ENCODE data around the gene SOX18. TPM values are rescaled to one million over a fixed set of nuclear protein-coding genes. Genes with fewer than 3 reads are reported as not detected.
A peak's percentile ranks its signal among the peaks of the same experiment; 100 is the strongest.

SOX18 gene
- total and polyA plus RNA-seq, 2 donors from 2014 or later: 36.5 to 56.7 TPM

- peaks cover 0 to 16% (median 0%) of the 10 kb centered on the region in 3 donors for H3K4me1 ChIP-seq (ENCODE audit: control insufficient read depth in 2 of 3, insufficient read depth in 2 of 3, low read depth in 1 of 3, low read length in 3 of 3)
- H3K27me3 ChIP-seq (ENCODE audit: control insufficient read depth, insufficient read depth, low read length): peaks cover 7% of the 10 kb centered on the region
- H3K9ac ChIP-seq (ENCODE audit: low read length in 3 of 3): no peak overlapping the region
Measured at GRCh38 chr20:64050261-64051032, 1.0 kb upstream of the SOX18 start.

GRCh38 chr20:64049878-64050260 lies 430 bp upstream of the SOX18 start:
- Histone ChIP-seq H3K27ac (ENCODE audit: low read depth in 2 of 2, low read length in 2 of 2) (peak overlapping the region; percentile 54 to 68), H3K4me3 (ENCODE audit: low read length in 3 of 3) (peak overlapping the region in 1 of 3 donors; percentile 46), H3K9me3 (ENCODE audit: control insufficient read depth in 2 of 3, insufficient read depth in 1 of 3, low read length in 3 of 3) (no peaks in the 10 kb centered on the region), H3K9ac (ENCODE audit: low read length in 3 of 3) (no peak overlapping the region), H3K4me1 (ENCODE audit: control insufficient read depth in 2 of 3, insufficient read depth in 2 of 3, low read depth in 1 of 3, low read length in 3 of 3) (peaks cover 0 to 14% (median 0%) of the 10 kb centered on the region in 3 donors), H3K36me3 (ENCODE audit: control insufficient read depth in 2 of 3, insufficient read depth in 3 of 3, low read length in 3 of 3) (no peaks in the 10 kb centered on the region), H3K27me3 (ENCODE audit: control insufficient read depth, insufficient read depth, low read length) (peaks cover 7% of the 10 kb centered on the region)
- DNase-seq: peak in 1 of 5 donors; percentile 79
- no peak for FAIRE-seq
- TF ChIP-seq CTCF (IDR thresholded peaks at IDR 0.05; ENCODE audit: borderline replicate concordance, extremely low read depth, insufficient read depth): no peak
- intact Hi-C loops (cut with DNase I): no loop called here

More at GRCh38 chr20:64050261-64051032, 1.0 kb upstream of the SOX18 start:
- Histone ChIP-seq H3K9me3 (ENCODE audit: control insufficient read depth in 2 of 3, insufficient read depth in 1 of 3, low read length in 3 of 3) (no peaks in the 10 kb centered on the region), H3K4me3 (ENCODE audit: low read length in 3 of 3) (peak overlapping the region in 1 of 3 donors; percentile 46), H3K27ac (ENCODE audit: low read depth in 2 of 2, low read length in 2 of 2) (peak overlapping the region; percentile 54 to 68), H3K36me3 (ENCODE audit: control insufficient read depth in 2 of 3, insufficient read depth in 3 of 3, low read length in 3 of 3) (no peaks in the 10 kb centered on the region)
- DNase-seq: peak in 1 of 5 donors; percentile 77
- TF ChIP-seq CTCF (IDR thresholded peaks at IDR 0.05; ENCODE audit: borderline replicate concordance, extremely low read depth, insufficient read depth): no peak
- no peak for FAIRE-seq
- intact Hi-C loops (cut with DNase I): no loop called here

- no peak for FAIRE-seq
Measured at GRCh38 chr20:64048402-64049044, 916 bp downstream of the SOX18 start.

More at GRCh38 chr20:64048402-64049044, 916 bp downstream of the SOX18 start:
- no peak overlapping the region for H3K27ac ChIP-seq (ENCODE audit: low read depth in 2 of 2, low read length in 2 of 2)
- no peak overlapping the region for H3K4me3 ChIP-seq (ENCODE audit: low read length in 3 of 3)
- no peak overlapping the region for H3K9ac ChIP-seq (ENCODE audit: low read length in 3 of 3)
- H3K4me1 ChIP-seq (ENCODE audit: control insufficient read depth in 2 of 3, insufficient read depth in 2 of 3, low read depth in 1 of 3, low read length in 3 of 3): peaks cover 0 to 9% (median 0%) of the 10 kb centered on the region in 3 donors
- H3K27me3 ChIP-seq (ENCODE audit: control insufficient read depth, insufficient read depth, low read length): peaks cover 7% of the 10 kb centered on the region
- peak in 1 of 5 donors; percentile 42 for DNase-seq
- intact Hi-C loops (cut with DNase I): no loop called here
- H3K36me3 ChIP-seq (ENCODE audit: control insufficient read depth in 2 of 3, insufficient read depth in 3 of 3, low read length in 3 of 3): no peaks in the 10 kb centered on the region
- no peak for TF ChIP-seq CTCF (IDR thresholded peaks at IDR 0.05; ENCODE audit: borderline replicate concordance, extremely low read depth, insufficient read depth)
- no peaks in the 10 kb centered on the region for H3K9me3 ChIP-seq (ENCODE audit: control insufficient read depth in 2 of 3, insufficient read depth in 1 of 3, low read length in 3 of 3)

All from kidney (tissue), 14 donors.